ENCODE results near the gene ZNF154. TPM values are rescaled to one million over a fixed set of nuclear protein-coding genes. Genes with fewer than 3 reads are reported as not detected.
"Not testable (repeated sequence)": the region's sequence is repeated elsewhere in the genome, so short reads cannot be mapped to it uniquely, and the experiment has no call there.

Gene ZNF154
- total RNA-seq: 1 to 10 TPM; 4.0 to 5.6 TPM

DNA sequence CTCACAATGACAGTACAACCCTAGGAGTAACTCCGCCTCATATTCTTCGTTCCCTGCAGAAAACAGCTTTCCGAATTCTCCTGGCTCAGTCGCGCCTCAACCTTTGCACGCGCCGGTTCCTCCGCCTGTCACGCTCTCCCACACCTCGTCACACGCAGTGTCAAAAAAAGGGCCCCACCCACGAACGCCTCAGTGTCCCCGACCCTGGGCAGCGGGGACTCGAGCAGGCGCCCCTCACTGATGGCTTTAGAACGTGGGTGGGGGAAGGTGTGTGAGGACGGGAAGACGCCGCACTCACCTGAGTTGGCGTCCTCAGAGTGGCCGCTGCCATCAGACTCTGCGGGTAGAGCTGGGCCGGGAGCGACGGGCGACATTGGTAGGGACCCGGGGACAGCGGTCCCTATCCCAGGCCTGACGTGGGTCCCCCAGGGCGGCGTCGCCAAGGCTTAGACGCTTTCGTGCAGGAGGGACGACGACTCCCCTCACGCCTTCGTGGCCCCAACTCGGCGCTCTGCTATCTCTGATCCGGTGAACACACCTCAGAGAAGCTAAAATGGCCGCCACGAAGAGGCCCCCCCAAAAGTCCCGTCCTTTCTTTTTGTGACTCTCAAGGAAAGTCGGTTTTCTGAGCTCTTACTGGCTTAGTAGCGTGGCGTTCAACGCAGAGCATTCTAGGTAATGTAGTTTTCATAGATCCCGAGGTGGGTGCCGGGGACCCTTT lies at the start of gene ZNF154:
Gene ZNF154 (minus strand): TSS at position 564 of the 721 bp plus-strand sequence. CDS start 233 bp downstream, at position 331.
- Mint-ChIP-seq H3K27me3 (peaks cover 3% of the 10 kb centered on the region), H3K4me3 (peak within 1 kb of the TSS; percentile 79), H3K9me3 (ENCODE audit: low read depth) (peaks cover 26% of the 10 kb centered on the region), H3K4me1 (peaks cover 26% of the 10 kb centered on the region), H3K36me3 (peaks cover 47% of the 10 kb centered on the region), H3K27ac (peak within 1 kb of the TSS; percentile 85)
- ATAC-seq (peak; percentile 83), DNase-seq (peak; percentile 70)
- CTCF ChIA-PET: interaction anchor here (0.6 to 2.2 kb wide), 2 partner anchors 27 to 54 kb away, joined by 3 to 14 read pairs; partner anchors contain the start of gene ZNF551

DNA sequence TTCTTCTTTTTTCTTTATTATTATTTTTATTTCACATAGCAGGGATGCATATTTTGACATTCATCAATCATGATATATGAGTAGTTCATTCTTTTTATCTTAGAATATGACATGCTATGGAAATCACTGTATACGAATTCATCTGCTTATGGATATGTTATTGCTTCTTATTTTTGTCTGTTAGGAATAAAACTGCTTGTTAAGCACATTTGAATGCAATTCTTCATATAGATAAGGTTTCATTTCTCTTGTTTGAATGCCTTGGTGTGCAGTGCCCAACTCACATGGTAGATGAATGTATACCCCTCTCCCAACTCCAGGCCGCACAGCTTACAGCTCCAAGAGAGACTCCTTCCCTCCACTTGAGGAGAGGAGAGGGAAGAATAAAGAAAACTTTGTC lies 48.9 kb upstream of the ZNF154 start:
- no peak overlapping the region for H3K4me3 Mint-ChIP-seq
- ATAC-seq (no peak), DNase-seq (no peak)
- H3K27ac Mint-ChIP-seq: no peak overlapping the region
- H3K27me3 Mint-ChIP-seq: no peaks in the 10 kb centered on the region
- CTCF ChIA-PET: no interaction called here
- peaks cover 80% of the 10 kb centered on the region for H3K36me3 Mint-ChIP-seq
- peaks cover 26% of the 10 kb centered on the region for H3K9me3 Mint-ChIP-seq (ENCODE audit: low read depth)
- H3K4me1 Mint-ChIP-seq: no peaks in the 10 kb centered on the region

DNA sequence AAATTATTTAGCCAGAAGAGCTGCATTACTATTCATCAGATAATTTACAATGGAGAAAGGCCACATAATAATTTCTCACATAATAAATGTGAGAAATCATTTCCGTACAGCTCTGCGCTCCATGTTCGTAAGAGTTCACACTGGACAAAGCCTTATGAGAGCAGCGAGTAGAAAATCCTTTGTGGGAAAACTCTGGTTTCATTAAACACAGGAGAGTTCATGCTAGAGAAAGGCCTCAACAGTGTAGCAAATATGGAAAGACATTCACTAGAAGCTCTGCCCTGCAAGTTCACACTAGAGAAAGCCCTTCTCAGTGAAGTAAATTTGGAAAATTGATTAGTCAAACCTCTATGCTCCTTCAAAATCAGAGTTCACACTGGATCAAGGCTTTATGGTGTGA lies 46.0 kb upstream of the ZNF154 start:
- no peak for ATAC-seq
- Mint-ChIP-seq H3K27ac (no peak overlapping the region), H3K4me1 (peaks cover 3% of the 10 kb centered on the region), H3K27me3 (no peaks in the 10 kb centered on the region), H3K36me3 (peaks cover 91% of the 10 kb centered on the region), H3K4me3 (no peak overlapping the region), H3K9me3 (ENCODE audit: low read depth) (peaks cover 39% of the 10 kb centered on the region)
- CTCF ChIA-PET: no interaction called here
- no peak for DNase-seq

DNA sequence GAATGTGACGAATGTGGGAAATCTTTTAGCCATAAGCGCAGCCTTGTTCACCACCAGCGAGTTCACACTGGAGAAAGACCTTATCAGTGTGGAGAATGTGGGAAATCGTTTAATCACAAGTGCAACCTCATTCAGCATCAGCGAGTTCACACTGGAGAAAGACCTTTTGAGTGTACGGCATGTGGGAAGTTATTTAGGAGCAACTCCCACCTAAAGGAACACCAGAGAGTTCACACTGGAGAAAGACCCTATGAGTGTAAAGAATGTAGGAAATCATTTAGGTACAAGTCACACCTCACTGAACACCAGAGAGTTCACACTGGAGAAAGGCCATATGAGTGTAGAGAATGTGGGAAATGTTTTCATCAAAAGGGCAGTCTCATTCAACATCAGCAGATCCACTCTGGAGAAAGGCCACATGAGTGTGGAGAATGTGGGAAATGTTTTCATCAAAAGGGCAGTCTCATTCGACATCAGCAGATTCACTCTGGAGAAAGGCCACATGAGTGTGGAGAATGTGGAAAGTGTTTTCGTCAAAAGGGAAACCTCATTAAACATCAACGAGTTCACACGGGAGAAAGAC lies 45.2 kb upstream of the ZNF154 start:
- Mint-ChIP-seq H3K4me3 (no peak overlapping the region), H3K36me3 (peaks cover 93% of the 10 kb centered on the region), H3K4me1 (peaks cover 8% of the 10 kb centered on the region), H3K27ac (no peak overlapping the region), H3K27me3 (no peaks in the 10 kb centered on the region), H3K9me3 (ENCODE audit: low read depth) (peaks cover 44% of the 10 kb centered on the region)
- CTCF ChIA-PET: no interaction called here
- no peak for ATAC-seq
- no peak for DNase-seq

DNA sequence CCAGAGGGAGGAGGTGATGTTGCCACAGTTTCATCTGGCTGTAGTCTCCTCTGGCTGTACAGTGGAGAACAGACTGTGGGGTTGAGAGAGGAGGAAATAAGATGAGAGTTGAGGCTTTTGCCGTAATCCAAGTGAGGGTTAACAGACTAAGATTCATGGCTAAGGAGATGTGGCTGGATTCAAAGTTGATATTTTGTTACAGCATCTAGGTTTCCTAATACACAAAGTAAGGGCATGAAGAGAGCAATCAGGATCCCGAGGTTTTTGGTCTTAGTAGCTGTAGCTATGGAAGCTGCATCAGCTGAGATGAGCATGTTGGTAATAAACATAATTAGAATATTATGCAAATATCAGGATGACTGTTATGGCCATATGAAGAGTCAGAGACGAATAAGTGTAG lies 39.0 kb upstream of the ZNF154 start:
- Mint-ChIP-seq H3K27ac (peak overlapping the region; percentile 46), H3K4me1 (peaks cover 26% of the 10 kb centered on the region), H3K4me3 (peak overlapping the region; percentile 38), H3K36me3 (peaks cover 63% of the 10 kb centered on the region), H3K9me3 (ENCODE audit: low read depth) (peaks cover 32% of the 10 kb centered on the region), H3K27me3 (no peaks in the 10 kb centered on the region)
- ATAC-seq (no peak), DNase-seq (no peak)
- CTCF ChIA-PET: interaction anchor here (2.3 kb wide), 1 partner anchor 22 kb away, joined by 8 read pairs; the partner anchor contains the start of gene ZNF586

DNA sequence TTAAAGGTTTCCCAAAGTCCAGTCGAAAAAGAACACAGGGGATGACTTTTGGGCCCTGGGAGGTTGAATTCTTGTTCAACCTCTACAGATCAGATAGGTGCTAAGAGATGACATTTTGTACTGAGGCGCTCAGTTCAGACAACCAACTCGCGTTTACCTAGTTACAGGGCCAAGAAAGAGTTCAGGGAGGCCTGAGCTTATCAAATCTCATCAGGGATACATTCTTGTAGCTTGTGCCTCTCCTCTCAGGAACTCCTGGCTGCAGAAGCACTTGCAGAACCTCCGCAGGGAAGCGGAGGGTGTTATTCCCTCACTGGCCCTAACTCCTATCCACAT lies 38.4 kb upstream of the ZNF154 start:
- Mint-ChIP-seq H3K4me1 (peaks cover 26% of the 10 kb centered on the region), H3K4me3 (peak overlapping the region; percentile 92), H3K27me3 (no peaks in the 10 kb centered on the region), H3K9me3 (ENCODE audit: low read depth) (peaks cover 26% of the 10 kb centered on the region), H3K36me3 (peaks cover 57% of the 10 kb centered on the region), H3K27ac (peak overlapping the region; percentile 96)
- ATAC-seq (no peak), DNase-seq (no peak)
- CTCF ChIA-PET: interaction anchor here (2.3 kb wide), 1 partner anchor 22 kb away, joined by 8 read pairs; the partner anchor contains the start of gene ZNF586

DNA sequence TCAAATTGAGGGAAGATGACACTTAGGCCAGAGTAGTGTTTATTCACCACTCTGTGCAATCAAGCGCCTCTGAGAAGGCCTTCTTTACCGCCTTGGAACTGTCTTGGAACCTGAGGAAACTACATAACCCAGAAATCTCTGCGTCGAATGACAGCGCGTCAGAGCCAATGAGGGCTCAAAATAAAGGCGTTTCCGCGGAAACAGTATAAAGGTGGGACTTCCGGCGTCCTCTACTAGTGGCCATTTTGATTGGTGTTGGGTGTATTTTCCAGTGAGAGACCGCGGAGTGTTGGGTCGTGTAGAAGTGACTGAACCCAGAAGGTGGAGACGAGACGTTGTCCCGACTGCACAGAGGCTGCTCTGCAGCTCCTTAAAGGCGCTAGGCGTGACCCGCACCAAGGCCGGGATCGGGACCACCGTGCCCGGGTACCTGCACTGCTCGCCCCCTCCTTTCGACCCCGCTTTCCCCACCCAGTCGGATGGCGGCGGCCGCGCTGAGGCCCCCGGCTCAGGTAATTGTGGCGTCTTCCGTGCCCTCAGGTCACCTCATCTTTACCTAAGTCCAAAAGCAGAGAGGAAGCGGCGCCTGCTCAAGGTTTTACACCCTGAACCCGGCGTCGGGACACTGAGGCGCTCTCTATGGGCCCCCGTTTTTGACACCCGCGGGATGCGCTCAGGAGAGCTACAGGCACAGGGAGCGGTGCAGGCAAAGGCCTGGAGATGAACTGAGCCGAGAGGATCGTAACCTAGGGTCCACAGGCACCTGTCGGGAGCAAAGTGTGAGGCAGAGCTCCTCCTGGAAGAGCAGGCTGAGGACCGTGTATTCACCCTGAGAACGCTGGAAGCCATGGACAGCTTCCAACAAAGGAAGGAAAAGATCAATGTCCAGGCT lies 37.8 kb upstream of the ZNF154 start, which contains the start of gene ZNF776:
Gene ZNF776 (plus strand): TSS at position 236 of the 892 bp plus-strand sequence. CDS start 244 bp downstream, at position 480.
- Mint-ChIP-seq H3K27ac (peak within 1 kb of the TSS; percentile 96), H3K4me3 (peak within 1 kb of the TSS; percentile 92), H3K4me1 (peaks cover 26% of the 10 kb centered on the region), H3K27me3 (no peaks in the 10 kb centered on the region), H3K9me3 (ENCODE audit: low read depth) (peaks cover 22% of the 10 kb centered on the region), H3K36me3 (peaks cover 51% of the 10 kb centered on the region)
- peak; percentile 98 for ATAC-seq
- CTCF ChIA-PET: interaction anchor here (0.8 to 2.3 kb wide), 2 partner anchors 20 to 23 kb away, joined by 3 to 8 read pairs; partner anchors contain the start of genes ZNF586 and ZNF671
- peak; percentile 91 for DNase-seq

DNA sequence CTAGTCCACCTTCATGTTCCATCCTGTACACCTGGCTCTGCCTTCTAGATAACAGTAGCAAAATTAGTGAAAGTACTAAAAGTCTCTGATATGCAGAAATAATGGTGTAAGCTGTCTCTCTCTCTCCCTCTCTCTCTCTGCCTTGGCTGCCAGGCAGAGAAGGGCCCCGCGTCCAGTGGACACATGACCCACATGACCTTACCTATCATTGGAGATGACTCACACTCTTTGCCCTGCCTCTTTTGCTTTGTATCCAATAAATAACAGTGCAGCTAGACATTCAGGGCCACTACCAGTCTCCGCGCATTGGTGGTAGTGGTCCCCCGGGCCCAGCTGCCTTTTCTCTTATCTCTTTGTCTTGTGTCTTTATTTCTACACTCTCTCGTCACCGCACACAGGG lies 29.8 kb upstream of the ZNF154 start:
- CTCF ChIA-PET: interaction anchor here (1.7 kb wide), 1 partner anchor 11 kb away, joined by 9 read pairs; the partner anchor contains the start of gene ZNF671
- not testable (repeated sequence) for H3K36me3 Mint-ChIP-seq; H3K4me1 Mint-ChIP-seq; DNase-seq; H3K27ac Mint-ChIP-seq; H3K27me3 Mint-ChIP-seq; ATAC-seq; H3K9me3 Mint-ChIP-seq (ENCODE audit: low read depth); H3K4me3 Mint-ChIP-seq

DNA sequence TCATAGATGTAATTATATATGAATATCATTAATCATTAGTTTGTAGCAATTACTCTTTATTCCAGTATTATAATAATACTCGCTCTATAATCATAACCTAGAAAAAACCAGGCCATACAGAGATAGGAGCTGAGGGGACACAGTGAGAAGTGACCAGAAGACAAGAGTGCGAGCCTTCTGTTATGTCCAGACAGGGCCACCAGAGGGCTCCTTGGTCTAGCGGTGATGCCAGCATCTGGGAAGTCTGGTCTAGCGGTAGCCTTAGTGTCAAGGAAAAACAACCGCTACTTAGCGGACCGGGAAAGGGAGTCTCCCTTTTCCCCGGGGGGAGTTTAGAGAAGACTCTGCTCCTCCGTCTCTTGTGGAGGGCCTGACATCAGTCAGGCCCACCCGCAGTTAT lies 29.3 kb upstream of the ZNF154 start:
- H3K36me3 Mint-ChIP-seq; H3K27ac Mint-ChIP-seq; H3K4me1 Mint-ChIP-seq; H3K4me3 Mint-ChIP-seq; H3K9me3 Mint-ChIP-seq (ENCODE audit: low read depth); ATAC-seq; H3K27me3 Mint-ChIP-seq: not testable (repeated sequence)
- CTCF ChIA-PET: interaction anchor here (1.7 kb wide), 1 partner anchor 10 kb away, joined by 9 read pairs; the partner anchor contains the start of gene ZNF671
- peak; percentile 57 for DNase-seq

DNA sequence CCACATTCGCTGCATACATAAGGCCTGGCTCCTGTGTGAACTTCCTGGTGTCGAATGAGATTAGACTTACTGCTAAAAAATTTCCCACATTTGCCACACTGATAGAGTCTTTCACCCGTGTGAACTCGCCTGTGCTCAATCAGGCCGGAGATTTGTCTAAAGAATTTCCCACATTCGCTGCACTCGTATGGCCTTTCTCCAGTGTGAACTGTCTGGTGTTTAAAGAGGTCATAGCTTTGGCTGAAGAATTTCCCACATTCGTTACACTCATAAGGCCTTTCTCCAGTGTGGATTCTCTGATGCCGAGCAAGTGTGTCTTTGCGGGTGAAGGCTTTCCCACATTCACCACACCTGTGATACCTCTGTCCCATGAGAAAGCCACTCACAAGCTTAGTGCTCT lies 11.9 kb upstream of the ZNF154 start:
- DNase-seq (no peak), ATAC-seq (no peak)
- peaks cover 78% of the 10 kb centered on the region for H3K36me3 Mint-ChIP-seq
- H3K4me3 Mint-ChIP-seq: no peak overlapping the region
- CTCF ChIA-PET: no interaction called here
- no peaks in the 10 kb centered on the region for H3K27me3 Mint-ChIP-seq
- H3K4me1 Mint-ChIP-seq: peaks cover 13% of the 10 kb centered on the region
- no peak overlapping the region for H3K27ac Mint-ChIP-seq
- peaks cover 50% of the 10 kb centered on the region for H3K9me3 Mint-ChIP-seq (ENCODE audit: low read depth)

DNA sequence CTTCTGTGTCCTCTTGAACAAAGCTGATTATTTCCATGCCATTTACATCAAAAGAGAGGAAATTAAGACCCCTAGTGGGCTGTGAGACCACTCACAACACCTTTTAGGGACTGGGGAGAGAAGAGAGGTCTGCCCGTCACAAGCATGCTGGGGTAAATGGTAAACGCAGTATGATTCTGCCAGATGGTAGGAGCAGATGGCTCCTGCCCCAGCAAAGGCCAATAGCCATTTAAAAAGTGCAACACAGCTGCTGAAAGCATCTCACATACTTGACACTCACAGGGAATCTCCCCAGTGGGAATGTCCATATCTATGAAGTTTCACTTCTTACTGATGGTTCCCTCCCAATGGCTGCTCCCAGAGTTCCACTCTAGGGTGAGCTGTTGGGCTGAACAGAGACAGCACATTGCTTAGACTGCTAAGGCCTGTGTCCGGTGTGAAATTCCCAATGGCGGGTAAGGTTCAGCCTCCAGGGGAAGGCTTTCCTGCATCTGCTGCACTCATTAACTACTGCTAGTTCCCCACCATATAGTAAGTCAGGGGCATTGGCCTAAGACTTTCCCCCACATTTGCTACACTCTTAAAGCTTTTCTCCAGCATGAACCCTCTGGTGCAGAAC lies 11.0 kb upstream of the ZNF154 start:
- DNase-seq (no peak), ATAC-seq (no peak)
- Mint-ChIP-seq H3K4me3 (no peak overlapping the region), H3K36me3 (peaks cover 80% of the 10 kb centered on the region), H3K9me3 (ENCODE audit: low read depth) (peaks cover 55% of the 10 kb centered on the region), H3K27ac (no peak overlapping the region), H3K27me3 (no peaks in the 10 kb centered on the region), H3K4me1 (peaks cover 13% of the 10 kb centered on the region)
- CTCF ChIA-PET: no interaction called here

DNA sequence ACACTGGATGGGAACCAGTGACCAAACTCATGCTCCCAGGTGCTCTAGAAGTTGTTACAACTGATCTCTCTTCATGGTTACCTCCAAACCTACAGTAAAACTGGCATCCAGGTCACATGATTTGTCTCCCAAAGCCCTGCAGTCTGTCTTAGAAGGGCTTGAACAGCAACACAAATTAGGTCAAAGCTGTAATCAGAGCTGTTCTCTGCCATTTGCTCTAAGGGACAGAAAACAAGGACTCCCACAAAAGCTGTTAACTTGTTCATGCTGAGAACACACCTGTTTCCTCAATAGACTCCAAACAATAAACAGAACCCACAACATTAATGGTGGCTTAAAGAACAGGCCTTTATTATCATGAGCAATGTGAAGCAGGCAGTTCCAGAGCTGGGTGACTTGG lies 10.4 kb upstream of the ZNF154 start:
- Mint-ChIP-seq H3K4me3 (no peak overlapping the region), H3K4me1 (peaks cover 9% of the 10 kb centered on the region), H3K27me3 (no peaks in the 10 kb centered on the region), H3K9me3 (ENCODE audit: low read depth) (peaks cover 56% of the 10 kb centered on the region), H3K27ac (no peak overlapping the region), H3K36me3 (peaks cover 79% of the 10 kb centered on the region)
- CTCF ChIA-PET: interaction anchor here (0.6 kb wide), 1 partner anchor 238 kb away, joined by 3 read pairs; no protein-coding TSS in a partner anchor
- DNase-seq: no peak
- no peak for ATAC-seq

DNA sequence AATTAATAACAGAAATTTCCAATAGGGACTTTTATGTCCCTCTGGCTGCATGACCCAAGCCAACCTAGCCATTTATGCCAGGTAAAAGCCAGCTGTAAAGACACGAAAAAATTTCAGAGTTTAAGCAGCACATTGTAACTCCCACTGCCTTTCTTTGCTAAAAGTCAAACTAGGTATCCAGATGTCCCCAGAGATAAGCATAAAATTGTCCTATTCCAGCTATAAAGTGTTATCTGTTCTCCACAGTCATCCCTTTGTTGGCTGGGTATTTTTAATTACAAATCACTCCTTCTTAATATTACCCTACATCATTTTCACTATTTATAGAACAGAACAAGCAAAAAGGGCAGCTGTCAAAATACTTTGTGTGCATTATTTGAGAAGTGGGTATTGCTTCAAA lies 3.2 kb upstream of the ZNF154 start:
- ATAC-seq (no peak), DNase-seq (no peak)
- peaks cover 3% of the 10 kb centered on the region for H3K27me3 Mint-ChIP-seq
- no peak overlapping the region for H3K27ac Mint-ChIP-seq
- peaks cover 44% of the 10 kb centered on the region for H3K36me3 Mint-ChIP-seq
- peaks cover 28% of the 10 kb centered on the region for H3K9me3 Mint-ChIP-seq (ENCODE audit: low read depth)
- CTCF ChIA-PET: interaction anchor here (0.9 kb wide), 1 partner anchor 443 kb away, joined by 3 read pairs; no protein-coding TSS in a partner anchor
- peaks cover 20% of the 10 kb centered on the region for H3K4me1 Mint-ChIP-seq
- H3K4me3 Mint-ChIP-seq: no peak overlapping the region

All from activated CD8-positive, alpha-beta memory T cell treated with anti-CD3 and anti-CD28 coated beads, Interleukin-2, amount 10 ng/mL, durations not matched to agents 7 days and 5 days (primary cell).